ENCODE data around the gene NRDC.
"Not testable (repeated sequence)": the region's sequence is repeated elsewhere in the genome, so short reads cannot be mapped to it uniquely, and the experiment has no call there.

Gene NRDC

DNA sequence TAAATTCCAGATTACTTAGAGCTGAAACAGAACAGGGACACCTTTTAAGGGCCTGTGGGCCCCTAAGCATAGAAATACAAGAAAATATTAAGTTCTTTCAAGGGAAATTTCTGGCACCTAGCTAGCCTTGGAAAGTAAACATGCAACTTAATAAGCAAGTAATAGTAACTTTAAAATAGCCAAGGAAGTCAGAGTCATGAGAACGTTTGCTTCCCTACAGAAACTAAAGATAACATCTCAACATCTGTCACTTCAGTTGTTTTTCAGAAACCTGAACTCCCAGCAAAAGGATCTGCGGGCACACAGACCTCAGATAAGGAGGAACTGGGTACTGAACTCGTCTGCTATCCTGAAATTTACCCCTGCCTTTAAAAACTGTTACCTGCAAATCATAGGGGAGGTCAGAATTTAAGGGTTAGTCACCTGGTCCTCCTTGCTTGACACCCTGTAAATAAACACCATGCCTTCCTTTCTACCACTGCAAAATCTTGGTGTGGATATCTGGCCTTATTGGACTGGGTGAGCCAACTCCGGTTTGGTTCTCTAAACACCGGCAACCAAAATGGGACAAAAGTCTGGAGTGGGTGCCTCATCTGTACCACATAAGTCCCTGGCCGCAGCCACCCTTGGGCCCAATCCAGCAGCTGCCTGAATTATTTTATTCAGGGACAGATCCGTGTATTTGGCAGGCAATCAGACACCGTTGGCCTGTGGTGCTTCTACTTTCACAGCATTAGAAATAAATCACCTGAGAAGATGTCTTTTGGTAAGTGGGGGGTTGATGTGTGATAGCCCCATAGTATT is 27.9 kb downstream of the NRDC start:
- no peak for DNase-seq (ENCODE audit: low read depth in 2 of 3, low spot score in 2 of 3)

DNA sequence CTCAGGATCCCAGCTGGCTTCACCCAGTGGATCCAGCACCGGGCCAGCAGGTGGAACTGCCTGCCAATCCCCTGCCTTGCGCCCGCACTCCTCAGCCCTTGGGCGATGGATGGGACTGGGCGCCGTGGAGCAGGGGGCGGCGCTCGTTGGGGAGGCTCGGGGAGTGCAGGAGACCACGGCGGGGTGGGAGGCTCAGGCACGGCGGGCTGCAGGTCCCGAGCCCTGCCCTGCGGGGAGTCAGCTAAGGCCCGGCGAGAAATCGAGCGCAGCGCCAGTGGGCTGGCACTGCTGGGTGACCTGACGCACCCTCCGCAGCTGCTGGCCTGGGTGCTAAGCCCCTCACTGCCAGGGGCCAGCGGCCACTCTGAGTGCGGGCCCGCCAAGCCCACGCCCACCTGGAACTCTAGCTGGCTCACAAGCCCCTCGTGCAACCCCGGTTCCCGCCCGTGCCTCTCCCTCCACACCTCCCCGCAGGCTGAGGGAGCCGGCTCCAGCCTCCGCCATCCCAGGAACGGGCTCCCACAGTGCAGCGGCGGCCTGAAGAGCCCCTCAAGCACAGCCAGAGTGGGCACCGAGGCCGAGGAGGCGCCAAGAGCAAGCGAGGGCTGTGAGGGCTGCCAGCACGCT is 31.1 kb downstream of the NRDC start:
- no peak for DNase-seq (ENCODE audit: low read depth in 2 of 3, low spot score in 2 of 3)

DNA sequence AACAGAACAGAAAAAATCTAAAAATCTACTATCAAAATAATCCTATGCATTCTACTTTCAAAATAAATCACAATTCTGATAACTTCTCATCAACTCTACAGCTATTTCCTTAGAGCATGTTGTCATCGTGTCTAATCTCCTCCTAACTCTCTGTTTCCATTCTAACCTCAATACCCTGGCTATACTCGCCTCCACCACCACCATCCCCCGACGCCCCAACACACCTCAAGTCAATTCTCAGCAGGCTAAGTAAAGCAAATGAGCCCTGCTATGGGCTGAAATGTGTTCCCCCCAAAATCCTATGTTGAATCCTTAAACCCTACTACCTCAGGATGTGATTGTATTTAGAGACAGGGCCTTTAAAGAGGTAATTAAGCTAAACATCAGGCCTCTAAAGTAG is 34.6 kb downstream of the NRDC start:
- DNase-seq (ENCODE audit: low read depth in 2 of 3, low spot score in 2 of 3): peak in 1 of 3 experiments; percentile 5

DNA sequence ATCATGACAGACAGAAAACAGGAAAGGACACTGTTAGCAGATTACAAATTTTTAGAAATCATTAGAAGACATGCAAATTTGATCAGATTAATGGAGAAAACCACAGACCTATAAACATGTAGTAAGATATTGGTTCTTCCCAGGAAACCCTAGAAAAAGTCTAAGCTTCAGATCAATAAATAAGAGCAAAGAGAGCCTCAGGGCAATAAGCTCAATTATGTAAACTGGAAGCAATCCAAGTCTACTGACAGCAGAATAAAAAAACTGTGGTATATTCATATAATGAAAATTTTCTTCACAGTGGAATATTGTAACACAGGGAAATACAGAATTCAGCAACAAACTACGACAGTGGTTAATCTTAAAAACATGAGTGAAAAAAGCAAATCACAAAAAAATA is 36.3 kb downstream of the NRDC start:
- no peak for DNase-seq (ENCODE audit: low read depth in 2 of 3, low spot score in 2 of 3)

DNA sequence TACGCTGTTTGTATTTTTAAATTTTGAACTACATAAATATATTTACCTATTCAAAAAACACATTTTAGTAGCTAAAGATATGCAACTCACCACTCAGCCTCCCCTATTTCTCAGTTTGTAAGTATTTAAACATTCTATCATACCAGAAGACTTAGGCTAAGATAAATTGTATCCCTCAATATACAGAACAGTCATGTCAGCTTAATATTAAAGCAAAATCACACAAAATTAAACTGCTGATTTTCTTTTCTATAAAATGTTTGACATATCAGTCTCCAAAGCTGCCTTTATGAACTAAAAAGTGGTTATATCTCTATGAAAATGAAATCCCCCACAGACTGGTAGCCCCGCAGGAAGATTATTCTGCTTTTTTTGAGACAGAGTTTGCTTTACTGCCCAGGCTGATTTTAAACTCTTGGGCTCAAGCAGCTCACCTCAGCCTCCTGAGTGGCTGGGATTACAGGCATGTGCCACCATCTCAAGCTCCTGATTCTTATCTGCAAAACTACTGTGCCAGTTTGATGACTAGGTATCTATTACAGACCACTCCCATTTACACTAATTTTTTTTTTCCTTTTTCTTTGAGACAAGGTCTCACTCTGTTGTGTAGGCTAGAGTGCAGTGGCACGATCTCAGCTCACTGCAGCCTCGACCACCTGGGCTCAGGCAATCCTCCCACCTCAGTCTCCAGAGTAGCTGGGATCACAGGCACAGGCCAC is 37.6 kb downstream of the NRDC start:
- no peak for DNase-seq (ENCODE audit: low read depth in 2 of 3, low spot score in 2 of 3)

DNA sequence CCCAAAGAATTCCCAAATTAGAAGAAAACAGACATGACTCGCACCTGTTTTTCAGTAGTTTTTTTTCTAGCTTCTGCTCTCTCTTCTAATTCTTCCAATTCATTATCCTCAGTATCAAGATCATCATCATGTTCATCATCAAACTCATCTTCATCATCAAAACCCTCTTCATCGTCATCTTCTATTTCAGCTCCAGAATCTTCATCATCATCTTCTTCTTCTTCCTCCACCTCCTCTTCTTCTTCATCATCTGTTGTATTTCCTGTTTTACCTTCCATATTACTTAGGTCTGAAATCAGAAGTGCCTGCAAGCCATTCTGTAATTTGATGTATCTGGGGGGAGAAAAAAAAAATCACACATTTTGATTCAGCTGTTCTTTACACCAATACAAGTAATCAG is 38.3 kb downstream of the NRDC start:
- DNase-seq (ENCODE audit: low read depth in 2 of 3, low spot score in 2 of 3): no peak

DNA sequence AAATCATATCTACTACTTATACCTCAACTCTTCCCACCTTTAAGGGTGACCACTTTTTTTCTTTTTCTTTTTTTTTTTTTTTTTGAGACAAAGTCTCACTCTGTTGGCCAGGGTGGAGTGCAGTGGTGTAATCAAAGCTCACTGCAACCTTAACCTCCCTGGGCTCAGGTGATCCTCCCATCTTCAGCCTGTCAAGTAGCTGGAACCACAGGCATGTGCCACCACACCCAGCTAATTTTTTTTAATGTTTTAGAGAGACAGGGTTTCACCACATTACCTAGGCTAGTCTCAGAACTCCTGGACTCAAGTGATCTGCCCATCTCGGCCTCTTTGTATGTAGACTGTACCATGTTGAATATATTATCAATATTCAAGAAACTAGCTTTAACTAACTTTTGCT is 39.4 kb downstream of the NRDC start:
- DNase-seq (ENCODE audit: low read depth in 2 of 3, low spot score in 2 of 3): no peak

DNA sequence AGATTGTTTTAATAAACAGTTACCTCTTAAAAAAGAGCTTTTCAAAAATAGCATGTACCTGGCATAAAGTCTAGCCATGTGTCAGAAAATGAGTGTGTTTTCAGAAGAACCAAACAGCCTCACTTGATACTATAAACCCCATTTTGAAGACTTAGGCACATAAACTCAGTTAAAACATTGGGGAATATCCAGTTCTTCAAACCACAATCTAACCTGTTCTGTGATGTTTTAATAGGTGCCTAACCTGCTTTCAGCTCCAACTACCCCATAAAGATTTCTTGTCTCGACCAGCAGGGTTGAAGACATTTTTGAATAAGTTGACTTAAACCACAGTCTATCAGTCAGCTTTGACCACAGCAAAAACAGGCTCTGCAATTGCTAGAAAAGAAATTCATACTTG is 41.3 kb downstream of the NRDC start:
- DNase-seq (ENCODE audit: low read depth in 2 of 3, low spot score in 2 of 3): no peak

DNA sequence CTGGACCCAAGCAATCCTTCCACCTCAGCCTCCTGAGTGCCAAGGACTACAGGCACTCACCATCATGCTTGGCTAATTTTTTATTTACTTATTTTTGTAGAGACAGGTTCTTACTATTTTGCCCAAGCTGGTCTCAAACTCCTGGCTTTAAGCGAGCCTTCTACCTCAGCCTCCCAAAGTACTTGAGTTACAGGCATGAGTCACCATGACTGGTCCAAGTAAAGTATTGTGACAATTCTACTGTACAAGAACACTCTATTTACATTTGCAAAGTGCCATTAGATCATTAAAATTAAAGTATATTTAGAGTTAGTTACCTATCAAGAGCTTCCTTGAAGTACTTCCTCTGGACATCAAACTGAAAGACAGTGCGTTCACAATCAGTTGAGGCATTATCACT is 44.8 kb downstream of the NRDC start:
- DNase-seq (ENCODE audit: low read depth in 2 of 3, low spot score in 2 of 3): no peak

DNA sequence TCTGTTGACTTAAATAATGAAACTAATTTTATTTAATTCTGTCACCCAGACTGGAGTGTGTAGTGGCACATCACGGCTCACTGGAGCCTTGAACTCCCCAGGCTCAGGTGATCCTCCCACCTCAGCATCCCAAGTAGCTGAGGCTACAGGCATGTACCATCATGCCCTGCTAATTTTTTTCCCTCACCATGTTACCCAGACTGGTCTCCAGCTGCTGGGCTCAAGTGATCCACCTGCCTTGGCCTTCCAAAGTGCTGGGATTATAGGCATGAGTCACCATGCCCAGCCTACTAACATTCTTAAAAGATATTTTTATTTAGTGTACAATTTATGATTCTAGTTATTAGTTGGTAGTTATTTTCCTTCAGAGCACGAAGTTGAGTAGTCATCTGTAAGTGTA is 49.5 kb downstream of the NRDC start:
- no peak for DNase-seq (ENCODE audit: low read depth in 2 of 3, low spot score in 2 of 3)

DNA sequence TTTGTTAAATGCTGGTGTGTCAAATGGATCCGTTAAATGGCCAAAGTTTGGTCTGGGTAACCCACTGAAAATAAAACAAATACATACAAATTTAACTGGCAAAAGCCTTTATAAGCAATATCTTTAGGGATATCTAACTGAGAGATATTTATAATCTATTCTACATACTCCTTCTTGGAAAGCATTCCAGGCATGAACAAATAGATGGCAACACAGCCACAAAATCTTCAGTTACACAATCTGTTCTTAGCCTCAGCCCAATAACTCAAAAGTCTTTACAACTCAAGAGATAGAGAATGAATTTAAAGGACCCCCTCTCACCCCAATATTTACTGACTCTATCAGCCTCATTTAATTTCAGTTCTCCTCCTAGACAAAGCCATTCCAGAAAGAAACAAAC is 58.7 kb downstream of the NRDC start:
- DNase-seq (ENCODE audit: low read depth in 2 of 3, low spot score in 2 of 3): no peak

DNA sequence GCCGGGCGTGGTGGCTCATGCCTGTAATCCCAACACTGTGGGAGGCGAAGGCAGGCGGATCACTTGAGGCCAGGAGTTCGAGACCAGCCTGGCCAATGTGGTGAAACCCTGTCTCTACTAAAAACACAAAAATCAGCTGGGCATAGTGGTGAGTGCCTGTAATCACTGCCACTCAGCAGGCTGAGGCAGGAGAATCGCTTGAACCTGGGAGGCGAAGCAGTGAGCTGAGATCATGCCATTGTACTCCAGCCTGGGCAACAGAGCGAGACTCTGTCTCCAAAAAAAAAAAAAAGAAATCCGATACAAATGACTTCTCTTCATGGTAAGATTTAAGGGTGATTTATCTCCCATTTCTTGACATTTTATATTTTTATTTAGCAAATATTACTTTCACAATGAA is 59.5 kb downstream of the NRDC start:
- DNase-seq (ENCODE audit: low read depth in 2 of 3, low spot score in 2 of 3): not testable (repeated sequence)

DNA sequence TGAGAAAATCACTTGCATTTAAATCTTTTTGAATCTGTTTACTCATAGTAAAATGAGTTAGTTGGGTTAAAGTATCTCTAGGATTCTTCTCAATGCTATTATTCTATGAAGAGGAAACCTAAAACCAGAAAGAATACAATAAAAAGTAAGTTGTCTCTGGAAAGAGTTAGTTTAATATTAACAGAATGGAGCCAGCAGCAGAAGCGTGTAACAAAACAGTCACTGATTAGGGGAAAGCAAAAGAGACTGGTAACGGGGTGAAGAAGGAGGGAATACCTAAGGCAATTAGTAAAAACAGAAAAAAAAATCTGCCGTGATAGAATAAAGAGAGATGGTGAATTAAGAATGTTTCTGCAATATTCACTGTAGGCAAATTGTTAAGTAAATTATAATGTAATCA is 60.0 kb downstream of the NRDC start:
- no peak for DNase-seq (ENCODE audit: low read depth in 2 of 3, low spot score in 2 of 3)

DNA sequence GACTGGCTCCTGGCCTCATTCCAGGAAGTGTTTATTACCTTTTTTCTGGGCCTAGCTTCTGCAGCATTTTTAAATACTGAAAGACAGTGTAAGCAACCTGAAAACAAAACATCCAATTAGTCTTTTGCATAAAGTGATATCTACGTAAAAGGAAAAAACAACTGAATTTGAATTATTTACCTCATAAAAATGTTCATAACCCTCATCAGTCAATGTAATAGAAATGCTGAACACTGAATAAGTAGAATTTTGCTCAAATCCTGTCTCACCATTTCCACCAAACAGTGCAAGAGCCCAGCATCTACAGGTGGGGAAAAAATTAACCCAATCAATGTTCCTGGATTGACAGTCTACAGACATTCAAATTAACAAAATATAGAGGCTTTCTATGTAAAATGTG is 64.0 kb downstream of the NRDC start:
- no peak for DNase-seq (ENCODE audit: low read depth in 2 of 3, low spot score in 2 of 3)

DNA sequence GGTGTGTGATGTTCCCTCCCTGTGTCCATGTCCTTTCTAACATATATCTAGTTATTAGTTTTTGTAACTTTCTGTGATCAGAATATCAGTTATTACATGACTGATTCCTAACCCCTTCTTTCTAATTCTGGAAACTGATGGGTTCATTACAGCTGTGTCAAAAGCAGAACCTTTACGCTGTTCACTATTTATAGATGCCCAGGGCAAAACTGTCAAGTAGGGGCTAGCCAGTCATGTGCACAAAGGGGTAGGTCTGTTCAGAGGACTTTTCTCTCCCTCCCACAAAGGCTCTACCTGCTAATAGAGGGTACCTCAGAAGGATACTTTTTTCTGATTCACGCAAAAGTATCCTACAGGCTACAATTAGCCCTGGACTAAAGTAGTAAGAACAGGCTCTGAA is 79.2 kb downstream of the NRDC start:
- DNase-seq (ENCODE audit: low read depth in 2 of 3, low spot score in 2 of 3): no peak

DNA sequence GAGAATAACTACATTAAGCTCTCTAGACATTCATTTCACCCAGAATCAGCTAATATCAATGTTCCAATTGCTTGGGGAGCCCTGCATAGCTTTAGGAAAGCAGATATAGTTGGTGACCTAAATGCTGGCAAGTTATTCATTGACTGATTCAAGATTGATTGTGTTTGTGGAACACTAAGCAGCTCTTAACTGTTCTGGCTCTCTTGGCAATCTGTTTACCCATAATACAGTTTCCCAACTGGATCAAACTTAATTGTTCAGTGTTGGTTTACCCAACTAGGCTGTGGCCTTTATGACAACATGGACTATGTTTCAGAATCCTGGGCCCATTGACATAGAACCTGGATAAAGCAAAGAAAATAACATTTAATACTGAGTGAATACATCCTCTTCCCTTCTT is 83.7 kb downstream of the NRDC start:
- no peak for DNase-seq (ENCODE audit: low read depth in 2 of 3, low spot score in 2 of 3)

DNA sequence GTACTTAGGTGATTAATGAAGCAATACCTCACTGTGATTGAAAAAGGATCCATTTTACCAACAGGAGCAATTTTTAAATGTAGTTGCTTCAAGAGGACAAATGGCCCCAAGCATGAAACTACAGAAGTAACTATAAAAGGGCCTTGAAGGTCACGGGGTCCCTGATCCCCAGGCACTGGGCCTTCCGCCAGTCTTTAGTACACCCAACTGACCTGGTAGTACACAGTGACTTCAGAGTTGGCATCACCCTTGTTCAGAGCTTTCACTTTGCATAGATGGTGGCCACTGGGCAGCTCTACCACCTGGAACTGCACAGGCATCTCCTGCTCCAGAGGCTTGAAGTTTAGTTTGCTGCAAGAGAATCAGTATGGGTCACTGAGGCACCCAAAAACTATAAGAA is 84.3 kb downstream of the NRDC start:
- DNase-seq (ENCODE audit: low read depth in 2 of 3, low spot score in 2 of 3): no peak

DNA sequence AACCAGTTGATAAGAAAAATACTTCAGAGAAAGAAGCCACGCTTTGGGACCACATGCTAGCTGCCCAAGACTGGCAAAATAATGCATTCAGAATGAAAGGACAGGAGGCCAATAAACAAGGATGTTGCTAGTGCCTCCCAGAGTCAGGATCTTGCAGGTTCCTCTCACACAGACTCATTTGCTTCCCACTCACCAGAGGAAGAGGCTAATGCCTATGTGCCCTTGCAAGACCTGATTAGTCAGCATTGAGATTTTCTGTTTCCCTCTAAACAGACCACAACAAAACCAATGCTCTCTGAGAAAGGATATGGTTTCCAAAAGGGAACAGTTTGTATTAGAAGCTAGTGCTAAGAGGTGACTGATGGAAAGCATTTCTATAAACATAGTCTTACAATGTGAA is 85.7 kb downstream of the NRDC start:
- DNase-seq (ENCODE audit: low read depth in 2 of 3, low spot score in 2 of 3): no peak

DNA sequence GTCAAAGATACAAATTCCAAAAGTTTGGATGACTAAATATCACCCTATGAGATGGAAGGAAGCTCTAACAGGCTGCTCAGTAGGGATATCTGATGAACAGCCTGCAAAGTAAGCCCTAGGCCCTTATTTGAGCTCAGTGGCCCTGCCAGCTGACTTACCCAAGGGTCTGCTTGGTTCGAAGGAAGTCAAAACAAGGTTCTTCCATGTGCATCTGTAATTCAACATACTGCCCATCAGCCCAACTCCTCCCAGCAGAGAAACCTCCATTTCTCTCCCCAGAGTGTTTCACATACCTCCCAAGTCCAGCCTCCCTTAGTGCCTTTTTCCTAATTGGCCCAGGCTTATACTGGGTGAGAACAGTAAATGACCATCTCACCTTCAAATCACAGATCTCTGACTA is 86.6 kb downstream of the NRDC start:
- no peak for DNase-seq (ENCODE audit: low read depth in 2 of 3, low spot score in 2 of 3)

DNA sequence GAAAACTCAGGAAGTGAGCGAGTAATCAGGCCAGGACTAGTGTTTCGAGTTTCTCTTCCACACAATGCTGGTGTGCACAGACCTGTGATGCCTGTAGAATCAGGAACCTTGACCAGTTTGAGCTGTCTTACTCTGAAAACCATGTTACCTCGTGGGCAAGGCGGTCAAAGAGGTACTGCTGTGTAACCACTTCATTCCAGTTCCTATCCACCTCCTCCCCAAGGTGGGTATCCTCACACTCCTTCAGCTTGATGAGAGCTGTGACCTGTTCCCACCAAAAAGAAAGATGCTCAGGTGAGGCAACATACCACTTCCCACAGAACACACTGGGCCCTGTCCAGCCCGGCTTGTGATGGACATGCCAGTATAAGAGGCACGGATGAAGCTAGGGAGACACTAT is 88.1 kb downstream of the NRDC start:
- DNase-seq (ENCODE audit: low read depth in 2 of 3, low spot score in 2 of 3): no peak

DNA sequence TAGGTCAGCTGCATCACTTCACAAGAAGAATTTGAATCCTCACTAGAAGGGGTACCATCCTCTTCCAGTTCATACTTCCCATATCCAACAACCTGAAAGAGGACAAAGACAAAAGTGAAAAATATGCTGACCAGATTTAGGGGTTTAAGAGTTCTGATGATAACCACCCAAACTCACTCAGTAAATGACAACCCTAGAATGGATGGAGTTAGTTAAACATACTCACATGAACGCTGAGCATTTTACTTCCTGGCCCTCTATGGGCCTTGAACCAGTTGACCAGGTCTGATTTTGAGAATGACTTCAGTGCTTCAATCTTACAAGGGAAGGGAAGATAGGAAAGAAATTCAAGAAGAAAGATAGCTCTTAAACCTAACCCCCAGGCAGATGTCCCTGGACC is 89.2 kb downstream of the NRDC start:
- DNase-seq (ENCODE audit: low read depth in 2 of 3, low spot score in 2 of 3): no peak

DNA sequence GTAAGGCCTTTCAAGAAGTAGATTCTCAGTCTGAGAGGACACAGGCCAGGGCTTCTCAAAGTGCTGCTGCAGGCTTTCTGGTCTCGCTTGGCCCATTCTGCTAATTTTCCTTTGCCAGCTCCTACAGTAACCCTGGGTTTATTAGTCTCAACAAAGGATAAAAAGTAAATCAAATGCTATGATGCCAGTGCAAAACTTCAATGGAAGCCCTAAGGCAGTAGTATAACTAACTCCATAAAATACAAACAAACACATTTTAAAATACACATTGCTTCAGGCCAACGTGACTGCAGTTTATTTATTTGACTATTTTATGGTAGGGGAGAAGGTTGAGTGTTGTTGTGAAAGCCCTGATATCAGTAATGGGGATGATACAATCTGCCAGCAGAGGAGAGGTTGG is 89.6 kb downstream of the NRDC start:
- no peak for DNase-seq (ENCODE audit: low read depth in 2 of 3, low spot score in 2 of 3)
